GM19035 (cell line): ENCODE measurements around the gene C2orf92.
"Not testable (repeated sequence)": the region's sequence is repeated elsewhere in the genome, so short reads cannot be mapped to it uniquely, and the experiment has no call there.

ENCODE experiments used
- ATAC-seq: cut with Tn5 transposase; IDR thresholded peaks from one replicate; pipeline ENCODE4 v1.9.1; 2021; ENCODE audit not compliant: unreplicated experiment

C2orf92 gene

GRCh38 chr2:97688062-97688827 lies 18.7 kb downstream of the C2orf92 start:
- no peak for ATAC-seq

GRCh38 chr2:97691166-97691565 lies 21.7 kb downstream of the C2orf92 start:
- no peak for ATAC-seq

DNA sequence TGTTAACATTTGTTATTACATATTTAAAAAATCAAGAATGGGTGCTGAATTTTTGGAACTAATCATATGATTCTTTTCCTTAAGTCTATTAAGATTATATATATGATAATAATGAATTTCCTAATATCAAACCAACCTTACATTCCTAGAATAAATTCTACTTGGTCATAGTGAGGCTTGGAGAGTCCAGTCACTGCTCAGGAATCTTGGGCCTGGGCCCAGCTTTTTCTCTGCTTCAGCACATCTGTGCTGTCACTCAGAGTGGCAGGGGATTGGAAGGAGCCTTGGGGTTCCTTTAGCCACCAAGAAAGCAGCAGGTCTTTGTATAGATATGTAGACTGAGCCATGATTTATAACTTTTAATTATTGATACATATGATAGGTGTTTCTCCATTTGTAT lies 24.0 kb downstream of the C2orf92 start:
- no peak for ATAC-seq

GRCh38 chr2:97695744-97696143 lies 26.2 kb downstream of the C2orf92 start:
- ATAC-seq, result no peak

GRCh38 chr2:97697252-97698235 lies 28.0 kb downstream of the C2orf92 start:
- ATAC-seq, result peak; percentile 80

GRCh38 chr2:97698530-97698929 lies 29.0 kb downstream of the C2orf92 start:
- no peak for ATAC-seq

DNA sequence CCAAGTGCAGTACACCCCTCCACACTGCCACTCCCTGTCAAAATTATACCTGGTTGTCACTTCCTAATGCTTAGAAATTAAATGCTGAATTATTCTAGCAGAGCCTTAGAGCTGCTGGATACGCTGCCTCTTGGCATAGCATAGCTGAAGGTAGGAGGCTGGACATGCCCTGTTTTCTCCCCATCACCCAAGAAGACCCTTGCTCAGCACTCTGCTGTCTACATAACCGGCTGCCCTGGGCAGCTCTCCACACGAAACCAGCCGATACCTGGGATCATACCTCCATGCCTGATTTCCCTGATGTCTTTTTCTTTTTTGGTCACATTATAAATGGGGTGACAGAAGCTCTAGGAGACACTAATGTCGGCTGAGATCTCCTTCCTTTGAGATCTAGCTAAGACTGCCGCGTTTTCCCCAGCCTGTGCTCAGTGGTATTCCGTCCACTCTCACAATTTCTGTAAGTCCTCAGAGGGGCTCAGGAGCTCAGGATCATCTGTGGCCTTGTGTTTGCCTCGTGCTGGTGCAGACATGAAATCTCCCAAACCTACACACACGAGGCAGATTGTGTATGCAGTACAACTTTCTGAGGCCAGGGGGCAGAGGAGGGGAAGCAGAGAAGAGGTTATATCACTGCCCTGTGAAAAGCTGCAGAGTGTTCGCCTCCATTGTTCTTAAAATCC lies 30.4 kb downstream of the C2orf92 start:
- no peak for ATAC-seq

DNA sequence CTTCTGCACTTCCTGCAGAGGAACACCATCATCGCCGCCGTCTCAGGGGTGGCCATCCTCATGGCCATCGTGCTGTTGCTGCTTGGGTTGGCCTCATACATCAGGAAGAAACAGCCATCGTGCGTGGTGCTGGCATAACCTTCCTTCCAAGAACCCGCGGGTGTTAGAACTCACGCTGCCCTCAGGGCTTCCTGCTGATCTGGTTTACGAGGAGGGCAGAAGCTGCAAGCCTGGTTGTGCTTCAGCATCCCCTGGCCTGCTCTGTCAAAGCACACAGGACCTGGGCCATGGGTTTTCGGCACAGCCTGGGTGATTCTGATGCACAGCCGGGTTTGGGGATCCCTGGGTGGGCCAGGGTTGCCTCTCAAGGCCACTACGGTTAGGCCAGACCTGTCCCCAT lies 31.7 kb downstream of the C2orf92 start:
- no peak for ATAC-seq

DNA sequence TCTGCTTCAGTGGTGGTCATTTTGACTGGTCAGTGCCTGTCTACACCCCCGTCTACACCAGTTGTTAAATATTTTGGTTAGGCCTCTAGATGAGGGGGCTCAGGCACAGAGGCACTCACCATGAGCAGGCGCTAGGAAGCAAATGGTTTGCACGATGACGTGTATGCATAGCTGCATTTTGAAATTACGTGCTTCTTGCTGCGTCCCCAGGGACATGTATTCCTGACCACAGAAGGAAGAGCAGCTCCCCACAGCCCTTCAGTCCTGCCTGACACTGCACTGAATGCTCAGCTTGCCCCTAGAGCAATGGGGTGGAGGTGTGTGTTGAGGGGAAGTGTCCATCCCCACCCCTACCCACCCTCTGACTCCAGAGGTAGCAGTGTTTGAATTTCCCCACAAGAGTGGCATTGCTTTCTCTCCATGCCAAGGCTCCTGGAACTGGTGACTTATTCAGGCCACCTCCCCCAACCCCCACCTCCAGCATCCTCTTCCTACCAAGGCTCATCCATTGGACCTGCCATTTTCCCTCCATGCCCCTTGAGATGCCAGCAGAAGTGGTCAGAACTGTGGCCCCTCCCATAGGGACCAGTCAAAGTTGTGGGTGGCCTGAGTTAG lies 32.4 kb downstream of the C2orf92 start:
- no peak for ATAC-seq

GRCh38 chr2:97702731-97703470 lies 33.4 kb downstream of the C2orf92 start:
- ATAC-seq, result no peak

GRCh38 chr2:97703741-97704140 lies 34.2 kb downstream of the C2orf92 start:
- no peak for ATAC-seq

DNA sequence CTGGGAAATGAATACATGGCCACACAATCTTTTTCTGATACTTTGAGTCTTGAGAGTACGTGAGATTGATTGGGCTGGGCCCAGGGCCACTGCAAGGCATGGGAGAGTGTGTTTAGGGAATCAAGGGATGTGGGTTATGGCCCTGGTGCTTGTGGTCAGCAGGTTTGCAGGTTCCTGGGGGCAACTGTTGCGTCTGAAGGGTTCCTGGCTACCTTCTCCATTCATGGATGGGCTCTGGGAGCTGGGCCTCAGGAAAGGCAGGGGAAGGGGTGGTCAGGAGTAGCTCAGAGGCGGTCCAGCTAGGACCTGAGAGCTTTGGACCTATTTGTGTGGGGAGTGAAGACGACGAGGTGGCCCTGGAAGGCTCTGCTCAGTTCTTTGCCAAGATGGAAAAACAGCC lies 35.5 kb downstream of the C2orf92 start:
- no peak for ATAC-seq

DNA sequence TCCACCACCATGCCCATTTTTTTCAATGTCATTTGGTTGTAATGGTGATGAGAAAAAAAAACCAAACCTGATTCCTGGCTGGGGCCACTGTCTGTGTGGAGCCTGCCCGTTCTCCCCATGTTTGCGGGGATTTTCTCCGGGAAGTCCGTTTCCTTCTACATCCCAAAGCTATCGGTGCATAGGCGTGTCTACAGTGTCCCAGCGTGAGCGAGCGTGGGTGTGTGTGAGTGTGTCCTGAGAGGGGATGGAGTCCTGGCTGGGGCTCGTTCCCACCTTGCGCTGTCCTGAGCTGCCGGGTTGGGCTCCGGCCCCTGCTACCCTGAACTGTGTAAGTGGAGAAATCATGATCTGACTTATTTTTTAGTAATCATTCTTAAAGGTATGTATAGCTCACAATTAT lies 36.6 kb downstream of the C2orf92 start:
- ATAC-seq, result no peak

- no peak for ATAC-seq
Observed at GRCh38 chr2:97706708-97707345, 37.3 kb downstream of the C2orf92 start.

GRCh38 chr2:97707362-97708047 lies 38.0 kb downstream of the C2orf92 start:
- no peak for ATAC-seq

- ATAC-seq, result no peak
Observed at GRCh38 chr2:97708048-97708380, 38.5 kb downstream of the C2orf92 start.

- no peak for ATAC-seq
Observed at GRCh38 chr2:97708608-97709007, 39.1 kb downstream of the C2orf92 start.

DNA sequence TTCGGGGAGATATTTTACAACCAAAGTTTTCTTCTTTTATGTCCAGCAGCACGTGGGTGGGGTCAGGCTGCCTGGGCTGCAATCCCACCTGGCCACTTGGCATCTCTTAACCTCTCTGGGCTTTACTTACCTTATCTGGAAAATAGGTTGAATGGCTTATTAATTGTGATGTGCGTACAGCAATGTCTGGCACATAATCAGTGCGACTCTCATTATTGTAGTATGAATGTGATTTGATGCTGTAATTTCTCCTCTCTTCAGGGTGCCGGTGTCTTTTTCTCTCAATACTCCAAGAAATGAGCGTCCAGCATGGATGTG lies 41.8 kb downstream of the C2orf92 start:
- no peak for ATAC-seq

DNA sequence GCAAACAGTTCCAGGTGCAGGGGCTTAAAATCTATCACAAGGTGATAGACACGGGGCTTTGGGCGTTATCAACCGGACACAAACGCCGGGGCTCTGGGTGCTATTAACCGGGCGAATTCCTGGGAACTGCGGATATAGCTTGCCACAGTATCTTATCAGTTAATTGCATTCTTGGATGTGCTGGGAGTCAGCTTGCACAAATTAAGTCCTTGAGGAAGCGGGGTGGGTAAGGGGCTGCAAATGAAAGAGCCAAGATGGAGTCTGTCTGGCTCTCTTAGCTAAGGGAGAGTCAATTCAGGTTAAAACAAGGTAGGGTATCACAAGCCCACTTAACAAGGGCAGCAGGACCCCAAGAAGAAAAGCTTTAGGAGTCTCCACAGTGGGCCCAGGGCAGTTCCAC lies 42.7 kb downstream of the C2orf92 start:
- not testable (repeated sequence) for ATAC-seq
